Measurements from ENCODE around the gene EFEMP2. TPM values are rescaled to one million over a fixed set of nuclear protein-coding genes. Genes with fewer than 3 reads are reported as not detected.

EFEMP2 gene
- total and polyA plus RNA-seq, 2 experiments from 2014 or later, result 7.4 to 9.4 TPM

DNA sequence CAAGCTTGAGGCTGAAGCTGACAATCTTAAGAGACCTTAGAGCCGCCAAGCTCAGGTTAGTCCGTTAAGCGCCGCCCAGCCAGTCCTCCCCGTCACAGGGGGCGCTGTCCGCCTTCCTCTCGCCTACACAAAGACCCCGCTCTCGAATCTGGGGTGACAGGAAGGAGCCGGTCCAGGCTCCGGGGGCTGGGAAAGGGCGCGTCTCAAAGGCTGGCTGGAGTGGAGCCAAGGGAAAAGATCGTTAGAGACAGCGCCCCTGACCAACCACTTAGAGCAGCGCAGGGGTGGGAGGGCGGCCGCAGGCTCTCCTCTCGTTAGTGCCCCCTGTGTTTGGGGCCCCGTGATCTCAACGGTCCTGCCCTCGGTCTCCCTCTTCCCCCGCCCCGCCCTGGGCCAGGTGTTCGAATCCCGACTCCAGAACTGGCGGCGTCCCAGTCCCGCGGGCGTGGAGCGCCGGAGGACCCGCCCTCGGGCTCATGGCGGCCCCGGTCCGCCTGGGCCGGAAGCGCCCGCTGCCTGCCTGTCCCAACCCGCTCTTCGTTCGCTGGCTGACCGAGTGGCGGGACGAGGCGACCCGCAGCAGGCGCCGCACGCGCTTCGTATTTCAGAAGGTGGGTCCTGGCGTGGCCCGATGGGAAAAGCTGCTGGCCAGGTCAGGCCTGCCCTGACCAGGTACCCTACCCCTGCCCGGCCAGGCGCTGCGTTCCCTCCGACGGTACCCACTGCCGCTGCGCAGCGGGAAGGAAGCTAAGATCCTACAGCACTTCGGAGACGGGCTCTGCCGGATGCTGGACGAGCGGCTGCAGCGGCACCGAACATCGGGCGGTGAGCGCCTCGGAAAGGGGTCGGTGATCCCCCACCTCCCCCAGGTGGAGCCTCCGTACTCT is 12.1 kb downstream of the EFEMP2 start, which contains the start of gene MUS81:
Gene MUS81 (plus strand): TSS at position 156 of the 887 bp plus-strand sequence. CDS start 321 bp downstream, at position 477.
- Histone ChIP-seq H3K27ac (ENCODE audit: low read depth) (peak within 1 kb of the TSS; percentile 96), H3K79me2 (replicated peaks; ENCODE audit: insufficient read depth) (peaks cover 31% of the 10 kb centered on the region), H3K4me2 (peak within 1 kb of the TSS; percentile 99), H4K20me1 (replicated peaks; ENCODE audit: insufficient read depth) (peaks cover 19% of the 10 kb centered on the region), H3K27me3 (ENCODE audit: insufficient read depth) (no peaks in the 10 kb centered on the region), H2AFZ (peak within 1 kb of the TSS; percentile 66; the same call in 1 of the 2 replicates), H3K36me3 (ENCODE audit: insufficient read depth) (peaks cover 10% of the 10 kb centered on the region), H3K4me3 (peak within 1 kb of the TSS; percentile 95), H3K9me2 (ENCODE audit: insufficient read depth) (no peaks in the 10 kb centered on the region), H3F3A (replicated peaks; ENCODE audit: low read depth) (peaks cover 37% of the 10 kb centered on the region), H3K4me1 (ENCODE audit: insufficient read depth) (peaks cover 11% of the 10 kb centered on the region)
- peaks cover 4% of the 10 kb centered on the region; the same call in 2 of the 3 replicates for H3K9me3 Mint-ChIP-seq
- H3K27me3 Mint-ChIP-seq (ENCODE audit: insufficient read depth, low read depth, poor library complexity), result peaks cover 35% of the 10 kb centered on the region
- DNase-seq (ENCODE audit: low spot score) (peak; percentile 99), ATAC-seq (peak; percentile 36)
- peak within 1 kb of the TSS; percentile 97 for H3K27ac Mint-ChIP-seq
- peaks cover 24% of the 10 kb centered on the region for H3K4me1 Mint-ChIP-seq
- TF ChIP-seq EZH2phosphoT487 (IDR thresholded peaks at IDR 0.05; ENCODE audit: unreplicated experiment), result no peak
- peak; percentile 89 for TF ChIP-seq ETS1 (IDR thresholded peaks at IDR 0.05)
- TF ChIP-seq, protein P1, sequence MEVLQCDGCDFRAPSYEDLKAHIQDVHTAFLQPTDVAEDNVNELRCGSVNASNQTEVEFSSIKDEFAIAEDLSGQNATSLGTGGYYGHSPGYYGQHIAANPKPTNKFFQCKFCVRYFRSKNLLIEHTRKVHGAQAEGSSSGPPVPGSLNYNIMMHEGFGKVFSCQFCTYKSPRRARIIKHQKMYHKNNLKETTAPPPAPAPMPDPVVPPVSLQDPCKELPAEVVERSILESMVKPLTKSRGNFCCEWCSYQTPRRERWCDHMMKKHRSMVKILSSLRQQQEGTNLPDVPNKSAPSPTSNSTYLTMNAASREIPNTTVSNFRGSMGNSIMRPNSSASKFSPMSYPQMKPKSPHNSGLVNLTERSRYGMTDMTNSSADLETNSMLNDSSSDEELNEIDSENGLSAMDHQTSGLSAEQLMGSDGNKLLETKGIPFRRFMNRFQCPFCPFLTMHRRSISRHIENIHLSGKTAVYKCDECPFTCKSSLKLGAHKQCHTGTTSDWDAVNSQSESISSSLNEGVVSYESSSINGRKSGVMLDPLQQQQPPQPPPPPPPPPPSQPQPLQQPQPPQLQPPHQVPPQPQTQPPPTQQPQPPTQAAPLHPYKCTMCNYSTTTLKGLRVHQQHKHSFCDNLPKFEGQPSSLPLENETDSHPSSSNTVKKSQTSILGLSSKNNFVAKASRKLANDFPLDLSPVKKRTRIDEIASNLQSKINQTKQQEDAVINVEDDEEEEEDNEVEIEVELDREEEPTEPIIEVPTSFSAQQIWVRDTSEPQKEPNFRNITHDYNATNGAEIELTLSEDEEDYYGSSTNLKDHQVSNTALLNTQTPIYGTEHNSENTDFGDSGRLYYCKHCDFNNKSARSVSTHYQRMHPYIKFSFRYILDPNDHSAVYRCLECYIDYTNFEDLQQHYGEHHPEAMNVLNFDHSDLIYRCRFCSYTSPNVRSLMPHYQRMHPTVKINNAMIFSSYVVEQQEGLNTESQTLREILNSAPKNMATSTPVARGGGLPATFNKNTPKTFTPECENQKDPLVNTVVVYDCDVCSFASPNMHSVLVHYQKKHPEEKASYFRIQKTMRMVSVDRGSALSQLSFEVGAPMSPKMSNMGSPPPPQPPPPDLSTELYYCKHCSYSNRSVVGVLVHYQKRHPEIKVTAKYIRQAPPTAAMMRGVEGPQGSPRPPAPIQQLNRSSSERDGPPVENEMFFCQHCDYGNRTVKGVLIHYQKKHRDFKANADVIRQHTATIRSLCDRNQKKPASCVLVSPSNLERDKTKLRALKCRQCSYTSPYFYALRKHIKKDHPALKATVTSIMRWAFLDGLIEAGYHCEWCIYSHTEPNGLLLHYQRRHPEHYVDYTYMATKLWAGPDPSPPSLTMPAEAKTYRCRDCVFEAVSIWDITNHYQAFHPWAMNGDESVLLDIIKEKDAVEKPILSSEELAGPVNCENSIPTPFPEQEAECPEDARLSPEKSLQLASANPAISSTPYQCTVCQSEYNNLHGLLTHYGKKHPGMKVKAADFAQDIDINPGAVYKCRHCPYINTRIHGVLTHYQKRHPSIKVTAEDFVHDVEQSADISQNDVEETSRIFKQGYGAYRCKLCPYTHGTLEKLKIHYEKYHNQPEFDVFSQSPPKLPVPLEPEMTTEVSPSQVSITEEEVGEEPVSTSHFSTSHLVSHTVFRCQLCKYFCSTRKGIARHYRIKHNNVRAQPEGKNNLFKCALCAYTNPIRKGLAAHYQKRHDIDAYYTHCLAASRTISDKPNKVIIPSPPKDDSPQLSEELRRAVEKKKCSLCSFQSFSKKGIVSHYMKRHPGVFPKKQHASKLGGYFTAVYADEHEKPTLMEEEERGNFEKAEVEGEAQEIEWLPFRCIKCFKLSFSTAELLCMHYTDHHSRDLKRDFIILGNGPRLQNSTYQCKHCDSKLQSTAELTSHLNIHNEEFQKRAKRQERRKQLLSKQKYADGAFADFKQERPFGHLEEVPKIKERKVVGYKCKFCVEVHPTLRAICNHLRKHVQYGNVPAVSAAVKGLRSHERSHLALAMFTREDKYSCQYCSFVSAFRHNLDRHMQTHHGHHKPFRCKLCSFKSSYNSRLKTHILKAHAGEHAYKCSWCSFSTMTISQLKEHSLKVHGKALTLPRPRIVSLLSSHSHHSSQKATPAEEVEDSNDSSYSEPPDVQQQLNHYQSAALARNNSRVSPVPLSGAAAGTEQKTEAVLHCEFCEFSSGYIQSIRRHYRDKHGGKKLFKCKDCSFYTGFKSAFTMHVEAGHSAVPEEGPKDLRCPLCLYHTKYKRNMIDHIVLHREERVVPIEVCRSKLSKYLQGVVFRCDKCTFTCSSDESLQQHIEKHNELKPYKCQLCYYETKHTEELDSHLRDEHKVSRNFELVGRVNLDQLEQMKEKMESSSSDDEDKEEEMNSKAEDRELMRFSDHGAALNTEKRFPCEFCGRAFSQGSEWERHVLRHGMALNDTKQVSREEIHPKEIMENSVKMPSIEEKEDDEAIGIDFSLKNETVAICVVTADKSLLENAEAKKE (CRISPR knock-in tag; IDR thresholded peaks at IDR 0.05), result no peak
- no peak for TF ChIP-seq ZNF114 (CRISPR knock-in tag; IDR thresholded peaks at IDR 0.05)
- no peak for TF ChIP-seq NANOG (IDR thresholded peaks at IDR 0.05; ENCODE audit: borderline replicate concordance)
- no peak for TF ChIP-seq EZH2 (IDR thresholded peaks at IDR 0.05; ENCODE audit: low read depth, unreplicated experiment)
- TF ChIP-seq POLR2AphosphoS5 (IDR thresholded peaks at IDR 0.05; ENCODE audit: low read depth), result peak; percentile 59; the same call in 1 of the 2 replicates
- peak; percentile 82 to 86 for TF ChIP-seq CTCF (conservative IDR thresholded peaks at IDR 0.05; ENCODE audit: low read depth in 2 of 2)
- TF ChIP-seq ZNF331 (CRISPR knock-in tag; IDR thresholded peaks at IDR 0.05; ENCODE audit: low read depth), result no peak
- TF ChIP-seq JUNB (IDR thresholded peaks at IDR 0.05; ENCODE audit: unreplicated experiment), result no peak
- 0 out of 2 replicates have a peak, but pooled peaks have one; percentile 26 for TF ChIP-seq CREB1 (CRISPR knock-in tag; IDR thresholded peaks at IDR 0.05; ENCODE audit: low read depth)
- no peak for TF ChIP-seq STAT1 (IDR thresholded peaks at IDR 0.05; ENCODE audit: unreplicated experiment)
- peaks cover 52% of the 10 kb centered on the region for H3K36me3 Mint-ChIP-seq (ENCODE audit: low read depth)
- H3K4me3 Mint-ChIP-seq, result peak within 1 kb of the TSS; percentile 91

All from GM23338 (cell line).